Mesenchymal stem cell (in vitro differentiated cells and primary cell): Measurements from ENCODE around the gene FHIT.

Experiments used
- DNase-seq: peaks from one replicate; pipeline ENCODE4 v3.0.0-alpha.2; 2013
- H2AFZ ChIP-seq: one replicate; pipeline ENCODE4 v1.6.1; 2013; ENCODE audit warnings: low read depth, mild to moderate bottlenecking, control low read depth, inconsistent platforms, low read length, moderate library complexity
- H2AK5ac ChIP-seq: 2 replicates; pipeline ENCODE4 v1.6.1; 2013; ENCODE audit warnings: low read length, moderate library complexity, mild to moderate bottlenecking, inconsistent platforms; ENCODE audit not compliant: severe bottlenecking
- H2BK120ac ChIP-seq: one replicate; pipeline ENCODE4 v1.6.1; 2013; ENCODE audit warnings: low read depth, mild to moderate bottlenecking, inconsistent platforms, low read length, moderate library complexity
- H2BK12ac ChIP-seq, 2 experiments: one replicate each; pipeline ENCODE4 v1.6.1; 2013; ENCODE audit warnings: inconsistent platforms in 2 of 2, low read length in 2 of 2, mild to moderate bottlenecking in 2 of 2, moderate library complexity in 2 of 2, control low read depth in 1 of 2
- H2BK15ac ChIP-seq: one replicate; pipeline ENCODE4 v1.6.1; 2013; ENCODE audit warnings: mild to moderate bottlenecking, low read depth, inconsistent platforms; ENCODE audit not compliant: poor library complexity, severe bottlenecking
- H2BK5ac ChIP-seq: 2 replicates; pipeline ENCODE4 v1.6.1; 2013; ENCODE audit warnings: low read depth, mild to moderate bottlenecking, low read length, control low read depth, inconsistent platforms; ENCODE audit not compliant: poor library complexity, severe bottlenecking
- H3K14ac ChIP-seq, 2 experiments: one replicate each; pipeline ENCODE4 v1.6.1; 2013; ENCODE audit warnings: inconsistent platforms in 2 of 2, low read length in 2 of 2, control low read depth in 1 of 2, mild to moderate bottlenecking in 1 of 2, moderate library complexity in 1 of 2
- H3K18ac ChIP-seq, 2 experiments: one replicate each; pipeline ENCODE4 v1.6.1; 2013; ENCODE audit warnings: inconsistent platforms in 2 of 2, low read length in 2 of 2, control low read depth in 1 of 2, low read depth in 1 of 2, mild to moderate bottlenecking in 1 of 2
- H3K23ac ChIP-seq, 2 experiments: one replicate each; pipeline ENCODE4 v1.6.1; 2013; ENCODE audit warnings: inconsistent platforms in 2 of 2, low read length in 2 of 2, mild to moderate bottlenecking in 2 of 2, moderate library complexity in 2 of 2, control low read depth in 1 of 2
- H3K27ac ChIP-seq: 2 replicates; pipeline ENCODE4 v1.5.1; 2013; ENCODE audit warnings: mild to moderate bottlenecking, moderate library complexity, low read length, control low read depth, inconsistent platforms; ENCODE audit not compliant: poor library complexity, severe bottlenecking
- H3K27me3 ChIP-seq, 2 experiments: 2 replicates each; pipeline versions ENCODE4 v1.6.1 to v1.7.0; 2013; ENCODE audit warnings: low read length in 2 of 2, mild to moderate bottlenecking in 2 of 2, moderate library complexity in 2 of 2, control low read depth in 1 of 2, inconsistent platforms in 1 of 2; ENCODE audit not compliant: control insufficient read depth in 1 of 2, insufficient read depth in 1 of 2
- H3K36me3 ChIP-seq, 2 experiments: 2 replicates each; pipeline versions ENCODE4 v1.6.1 to v1.7.0; 2013; ENCODE audit warnings: low read length in 2 of 2, control low read depth in 1 of 2, inconsistent platforms in 1 of 2, low read depth in 1 of 2, mild to moderate bottlenecking in 1 of 2; ENCODE audit not compliant: insufficient read depth in 2 of 2, control insufficient read depth in 1 of 2
- H3K4ac ChIP-seq, 2 experiments: one replicate each; pipeline ENCODE4 v1.6.1; 2013; ENCODE audit warnings: inconsistent platforms in 2 of 2, low read length in 2 of 2, mild to moderate bottlenecking in 2 of 2, moderate library complexity in 2 of 2, control low read depth in 1 of 2, low read depth in 1 of 2
- H3K4me1 ChIP-seq: 2 replicates; pipeline ENCODE4 v1.6.1; 2013; ENCODE audit warnings: low read depth, low read length, control low read depth; ENCODE audit not compliant: control insufficient read depth, insufficient read depth
- H3K4me2 ChIP-seq: 2 replicates; pipeline ENCODE4 v1.6.1; 2013; ENCODE audit warnings: low read length, mild to moderate bottlenecking, inconsistent platforms; ENCODE audit not compliant: poor library complexity, severe bottlenecking
- H3K4me3 ChIP-seq, 2 experiments: 2 replicates each; pipeline versions ENCODE4 v1.5.1 to v1.7.0; 2013; ENCODE audit warnings: low read length in 2 of 2, mild to moderate bottlenecking in 2 of 2, control low read depth in 1 of 2, low read depth in 1 of 2; ENCODE audit not compliant: insufficient read depth in 1 of 2
- H3K79me1 ChIP-seq: replicated peaks from 2 replicates; pipeline ENCODE4 v1.6.1; 2013; ENCODE audit warnings: mild to moderate bottlenecking, control low read depth, low read length, inconsistent platforms; ENCODE audit not compliant: poor library complexity, severe bottlenecking
- H3K9ac ChIP-seq: 2 replicates; pipeline ENCODE4 v1.7.0; 2013; ENCODE audit warnings: mild to moderate bottlenecking, low read length, moderate library complexity
- H3K9me3 ChIP-seq: 2 replicates; pipeline ENCODE4 v1.7.0; 2013; ENCODE audit warnings: mild to moderate bottlenecking, low read length; ENCODE audit not compliant: control insufficient read depth
- H4K8ac ChIP-seq: one replicate; pipeline ENCODE4 v1.6.1; 2013; ENCODE audit warnings: inconsistent platforms, mild to moderate bottlenecking, low read length, moderate library complexity
- H4K91ac ChIP-seq: one replicate; pipeline ENCODE4 v1.6.1; 2013; ENCODE audit warnings: mild to moderate bottlenecking, low read length, inconsistent platforms
- WGBS: methylation state at CpG from one replicate; pipeline ENCODE4 v1.1.7; 2013; ENCODE audit warnings: mixed read lengths; 5-methylcytosine and 5-hydroxymethylcytosine counted together

The FHIT gene

GRCh38 chr3:59784164-59784563, 1467.1 kb downstream of the FHIT start:
- no peak overlapping the region for H4K91ac ChIP-seq
- H3K4me2 ChIP-seq: no peak overlapping the region
- H3K27ac ChIP-seq: no peak overlapping the region
- H3K4me1 ChIP-seq: no peaks in the 10 kb centered on the region
- 100% methylated on average over 1 of the region's 1 CpG for WGBS
- no peak overlapping the region for H4K8ac ChIP-seq
- DNase-seq: no peak
- H3K9me3 ChIP-seq: no peaks in the 10 kb centered on the region
- no peak overlapping the region for H2BK120ac ChIP-seq
- H2AFZ ChIP-seq: no peak overlapping the region
- H3K4ac ChIP-seq: no peak overlapping the region
- H3K79me1 ChIP-seq: no peaks in the 10 kb centered on the region
- no peak overlapping the region for H2BK12ac ChIP-seq
- no peak overlapping the region for H2AK5ac ChIP-seq
- H3K36me3 ChIP-seq: no peaks in the 10 kb centered on the region
- no peak overlapping the region for H3K18ac ChIP-seq
- H3K9ac ChIP-seq: no peak overlapping the region
- H3K23ac ChIP-seq: no peak overlapping the region
- no peak overlapping the region for H3K14ac ChIP-seq
- H3K4me3 ChIP-seq: no peak overlapping the region
- H3K27me3 ChIP-seq: no peaks in the 10 kb centered on the region
- H2BK15ac ChIP-seq: no peak overlapping the region
- no peak overlapping the region for H2BK5ac ChIP-seq

DNA sequence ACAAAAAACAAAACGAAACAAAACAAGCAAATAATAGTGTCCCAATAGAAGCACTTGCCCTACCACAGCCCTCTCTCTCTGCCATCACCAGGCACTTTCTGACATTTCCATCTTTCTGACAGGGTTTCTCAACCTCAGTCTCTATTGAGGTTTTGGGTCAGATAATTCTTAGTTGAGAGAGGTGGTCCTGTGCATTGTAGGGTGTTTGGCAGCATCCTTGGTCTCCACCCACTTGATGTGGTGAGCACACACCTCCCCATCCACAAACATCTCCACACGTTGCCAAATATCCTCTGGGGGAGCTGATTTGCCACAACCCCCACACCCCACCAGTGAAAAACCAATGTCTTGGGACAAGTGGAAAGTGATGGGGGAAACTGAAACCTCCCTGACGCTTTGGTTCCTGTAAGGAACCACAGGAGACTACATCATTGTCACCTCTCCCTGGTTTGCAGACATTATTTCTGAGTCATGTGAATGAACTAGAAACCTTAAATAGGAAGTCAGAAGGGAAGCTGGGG, 1467.7 kb downstream of the FHIT start:
- H2AFZ ChIP-seq: no peak overlapping the region
- no peaks in the 10 kb centered on the region for H3K9me3 ChIP-seq
- peak overlapping the region; percentile 31 for H2AK5ac ChIP-seq
- H3K79me1 ChIP-seq: no peaks in the 10 kb centered on the region
- WGBS: 81% methylated on average over 2 of the region's 3 CpGs
- no peak overlapping the region for H3K14ac ChIP-seq
- no peak overlapping the region for H3K9ac ChIP-seq
- no peak overlapping the region for H2BK15ac ChIP-seq
- H2BK12ac ChIP-seq: no peak overlapping the region
- DNase-seq: no peak
- H3K18ac ChIP-seq: no peak overlapping the region
- no peaks in the 10 kb centered on the region for H3K36me3 ChIP-seq
- H3K4me1 ChIP-seq: no peaks in the 10 kb centered on the region
- no peaks in the 10 kb centered on the region for H3K27me3 ChIP-seq
- no peak overlapping the region for H3K27ac ChIP-seq
- no peak overlapping the region for H3K4me2 ChIP-seq
- H2BK120ac ChIP-seq: no peak overlapping the region
- no peak overlapping the region for H2BK5ac ChIP-seq
- no peak overlapping the region for H3K4ac ChIP-seq
- no peak overlapping the region for H4K91ac ChIP-seq
- H3K4me3 ChIP-seq: no peak overlapping the region
- no peak overlapping the region for H4K8ac ChIP-seq
- H3K23ac ChIP-seq: no peak overlapping the region

DNA sequence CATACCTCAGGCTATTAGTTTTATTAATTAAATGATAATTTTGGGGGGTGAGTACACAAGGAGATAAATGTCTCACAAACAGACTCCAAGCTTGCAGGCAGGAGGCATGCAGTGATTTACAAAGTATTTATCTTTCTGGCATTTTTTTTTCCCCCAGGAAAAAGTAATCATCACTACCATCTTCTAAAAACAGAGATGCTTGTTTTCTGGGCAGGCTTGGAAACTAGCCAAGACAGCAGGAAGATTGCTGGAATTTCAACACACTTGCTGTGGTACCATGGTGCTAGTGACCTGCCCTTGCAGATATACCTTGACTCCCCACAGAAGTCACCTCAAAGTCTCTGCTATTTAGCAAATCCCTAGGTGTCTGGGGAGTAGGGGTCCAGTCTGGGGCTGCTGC, 1468.6 kb downstream of the FHIT start:
- Histone ChIP-seq H2BK12ac (no peak overlapping the region), H3K18ac (no peak overlapping the region), H3K79me1 (no peaks in the 10 kb centered on the region), H3K9me3 (no peaks in the 10 kb centered on the region), H4K8ac (no peak overlapping the region), H2AFZ (no peak overlapping the region), H3K36me3 (no peaks in the 10 kb centered on the region), H3K4ac (no peak overlapping the region), H2AK5ac (no peak overlapping the region), H3K23ac (no peak overlapping the region), H3K9ac (no peak overlapping the region), H2BK5ac (no peak overlapping the region), H3K27ac (no peak overlapping the region), H3K4me2 (no peak overlapping the region), H4K91ac (no peak overlapping the region), H2BK120ac (no peak overlapping the region), H3K27me3 (no peaks in the 10 kb centered on the region), H3K4me3 (no peak overlapping the region), H3K14ac (no peak overlapping the region), H3K4me1 (no peaks in the 10 kb centered on the region), H2BK15ac (no peak overlapping the region)
- DNase-seq: peak; percentile 13

- no peak overlapping the region for H3K18ac ChIP-seq
- WGBS: 93% methylated on average over 1 of the region's 2 CpGs
- no peaks in the 10 kb centered on the region for H3K36me3 ChIP-seq
- H3K27me3 ChIP-seq: no peaks in the 10 kb centered on the region
- no peak overlapping the region for H3K27ac ChIP-seq
- no peak overlapping the region for H2BK12ac ChIP-seq
- H2BK5ac ChIP-seq: no peak overlapping the region
- H3K4me2 ChIP-seq: no peak overlapping the region
- H2BK120ac ChIP-seq: no peak overlapping the region
- H3K9ac ChIP-seq: no peak overlapping the region
- H3K4me3 ChIP-seq: no peak overlapping the region
- H4K8ac ChIP-seq: no peak overlapping the region
- H4K91ac ChIP-seq: no peak overlapping the region
- no peaks in the 10 kb centered on the region for H3K4me1 ChIP-seq
- DNase-seq: no peak
- no peaks in the 10 kb centered on the region for H3K79me1 ChIP-seq
- H3K4ac ChIP-seq: no peak overlapping the region
- no peak overlapping the region for H3K14ac ChIP-seq
- no peak overlapping the region for H2AFZ ChIP-seq
- H3K9me3 ChIP-seq: no peaks in the 10 kb centered on the region
- no peak overlapping the region for H2BK15ac ChIP-seq
- no peak overlapping the region for H2AK5ac ChIP-seq
- H3K23ac ChIP-seq: no peak overlapping the region
These were observed 1471.0 kb downstream of the FHIT start for GRCh38 chr3:59780209-59780608.
